Adrenal gland (tissue), 5 donors: ENCODE measurements around the gene TMEM270.

Experiments
- CTCF ChIP-seq, 6 experiments: fragments of 450-650 bp in 4 of 6; fragments of 200-600 bp in 2 of 6; sonication (generic) in 1 of 6; IDR thresholded peaks; 1 replicate in 5 of 6; 2 replicates in 1 of 6; pipeline versions ENCODE4 v1.5.1 to v1.8.0; 2016 to 2021; ENCODE audit warnings: antibody characterized with exemption in 6 of 6, mild to moderate bottlenecking in 2 of 6, moderate library complexity in 1 of 6
- POLR2A ChIP-seq, 2 donors: fragments of 450-650 bp; IDR thresholded peaks; one replicate each; pipeline ENCODE4 v1.6.1; 2017; ENCODE audit warnings: antibody characterized with exemption in 2 of 2, mild to moderate bottlenecking in 2 of 2, moderate library complexity in 1 of 2
- donor health status: DM: no; HTN: no; CAD: no.

GRCh38 chr7:73831834-73832651 is 28.9 kb upstream of the TMEM270 start:
- no peak for TF ChIP-seq POLR2A (IDR thresholded peaks at IDR 0.05)
- TF ChIP-seq CTCF (IDR thresholded peaks at IDR 0.05), result no peak
